ENCODE measurements around the gene C19orf33.

Gene C19orf33

GRCh38 chr19:38265921-38266429, 38.1 kb upstream of the C19orf33 start:
- peak overlapping the region; percentile 68 for H3K27ac ChIP-seq (ENCODE audit: low read length)
- no peaks in the 10 kb centered on the region for H3K27me3 ChIP-seq (ENCODE audit: low read depth, low read length)
- no peak for TF ChIP-seq CTCF (IDR thresholded peaks at IDR 0.05; ENCODE audit: low read depth, low read length)
- TF ChIP-seq EZH2phosphoT487 (IDR thresholded peaks at IDR 0.05; ENCODE audit: low read depth): no peak
- no peaks in the 10 kb centered on the region for H3K36me3 ChIP-seq (replicated peaks; ENCODE audit: low read depth, low read length)
- H4K20me1 ChIP-seq (ENCODE audit: insufficient read depth, low read length): peaks cover 3% of the 10 kb centered on the region; the same call in 1 of the 2 replicates
- peak overlapping the region; percentile 94 for H3K4me2 ChIP-seq (ENCODE audit: low read length)
- no peaks in the 10 kb centered on the region; the same call in 1 of the 2 replicates for H3K79me2 ChIP-seq (ENCODE audit: low read length)
- peak overlapping the region; percentile 83 for H3K4me3 ChIP-seq (ENCODE audit: low read length)
- H3K9ac ChIP-seq (ENCODE audit: low read length): peak overlapping the region; percentile 66; the same call in 1 of the 2 replicates
- H3K4me1 ChIP-seq (ENCODE audit: low read length): peaks cover 23% of the 10 kb centered on the region
- H3K9me3 ChIP-seq (ENCODE audit: insufficient read depth, low read length): no peaks in the 10 kb centered on the region
- no peak overlapping the region for H2AFZ ChIP-seq (ENCODE audit: low read depth, low read length)

GRCh38 chr19:38266981-38267597, 37.0 kb upstream of the C19orf33 start:
- Histone ChIP-seq H3K36me3 (replicated peaks; ENCODE audit: low read depth, low read length) (no peaks in the 10 kb centered on the region), H3K27ac (ENCODE audit: low read length) (no peak overlapping the region), H3K4me3 (ENCODE audit: low read length) (no peak overlapping the region), H3K27me3 (ENCODE audit: low read depth, low read length) (no peaks in the 10 kb centered on the region), H3K9me3 (ENCODE audit: insufficient read depth, low read length) (no peaks in the 10 kb centered on the region), H2AFZ (ENCODE audit: low read depth, low read length) (no peak overlapping the region), H3K9ac (ENCODE audit: low read length) (no peak overlapping the region), H3K4me2 (ENCODE audit: low read length) (no peak overlapping the region), H4K20me1 (ENCODE audit: insufficient read depth, low read length) (peaks cover 3% of the 10 kb centered on the region; the same call in 1 of the 2 replicates), H3K79me2 (ENCODE audit: low read length) (no peaks in the 10 kb centered on the region; the same call in 1 of the 2 replicates), H3K4me1 (ENCODE audit: low read length) (peaks cover 23% of the 10 kb centered on the region)
- TF ChIP-seq CTCF (IDR thresholded peaks at IDR 0.05; ENCODE audit: low read depth, low read length): no peak
- no peak for TF ChIP-seq EZH2phosphoT487 (IDR thresholded peaks at IDR 0.05; ENCODE audit: low read depth)

GRCh38 chr19:38267761-38268483, 36.1 kb upstream of the C19orf33 start:
- H3K27ac ChIP-seq (ENCODE audit: low read length): no peak overlapping the region
- H3K79me2 ChIP-seq (ENCODE audit: low read length): no peaks in the 10 kb centered on the region; the same call in 1 of the 2 replicates
- TF ChIP-seq EZH2phosphoT487 (IDR thresholded peaks at IDR 0.05; ENCODE audit: low read depth): no peak
- H3K36me3 ChIP-seq (replicated peaks; ENCODE audit: low read depth, low read length): no peaks in the 10 kb centered on the region
- no peak overlapping the region for H3K9ac ChIP-seq (ENCODE audit: low read length)
- peaks cover 20% of the 10 kb centered on the region for H3K4me1 ChIP-seq (ENCODE audit: low read length)
- H2AFZ ChIP-seq (ENCODE audit: low read depth, low read length): no peak overlapping the region
- H3K27me3 ChIP-seq (ENCODE audit: low read depth, low read length): no peaks in the 10 kb centered on the region
- H4K20me1 ChIP-seq (ENCODE audit: insufficient read depth, low read length): peaks cover 3% of the 10 kb centered on the region
- no peak overlapping the region for H3K4me2 ChIP-seq (ENCODE audit: low read length)
- no peaks in the 10 kb centered on the region for H3K9me3 ChIP-seq (ENCODE audit: insufficient read depth, low read length)
- H3K4me3 ChIP-seq (ENCODE audit: low read length): no peak overlapping the region

GRCh38 chr19:38268539-38268938, 35.5 kb upstream of the C19orf33 start:
- H3K27ac ChIP-seq (ENCODE audit: low read length): no peak overlapping the region
- no peaks in the 10 kb centered on the region for H3K9me3 ChIP-seq (ENCODE audit: insufficient read depth, low read length)
- H2AFZ ChIP-seq (ENCODE audit: low read depth, low read length): no peak overlapping the region
- TF ChIP-seq EZH2phosphoT487 (IDR thresholded peaks at IDR 0.05; ENCODE audit: low read depth) (no peak), CTCF (IDR thresholded peaks at IDR 0.05; ENCODE audit: low read depth, low read length) (no peak)
- H3K79me2 ChIP-seq (ENCODE audit: low read length): no peaks in the 10 kb centered on the region; the same call in 1 of the 2 replicates
- H3K4me2 ChIP-seq (ENCODE audit: low read length): no peak overlapping the region
- H3K27me3 ChIP-seq (ENCODE audit: low read depth, low read length): no peaks in the 10 kb centered on the region
- no peak overlapping the region for H3K9ac ChIP-seq (ENCODE audit: low read length)
- H3K4me3 ChIP-seq (ENCODE audit: low read length): no peak overlapping the region
- H3K36me3 ChIP-seq (replicated peaks; ENCODE audit: low read depth, low read length): no peaks in the 10 kb centered on the region
- peaks cover 6% of the 10 kb centered on the region for H4K20me1 ChIP-seq (ENCODE audit: insufficient read depth, low read length)
- peaks cover 14% of the 10 kb centered on the region for H3K4me1 ChIP-seq (ENCODE audit: low read length)
